HEK293 (cell line): ENCODE data around the gene CALCOCO1.

Experiments used
- HIC1 ChIP-seq: fragments of 450-650 bp; formaldehyde crosslinking; IDR thresholded peaks from 2 replicates; pipeline ENCODE4 v1.5.1; 2016; ENCODE audit warnings: missing biosample characterization, missing genetic modification characterization
- HOXA7 ChIP-seq: sonication (generic); formaldehyde crosslinking; IDR thresholded peaks from 2 replicates; pipeline ENCODE4 v1.8.1; 2022; ENCODE audit warnings: missing genetic modification reagents, borderline replicate concordance
- KLF7 ChIP-seq: fragments of 450-650 bp; formaldehyde crosslinking; IDR thresholded peaks from 2 replicates; pipeline ENCODE4 v1.5.1; 2016; ENCODE audit warnings: missing biosample characterization, missing genetic modification characterization, borderline replicate concordance
- KLF8 ChIP-seq: fragments of 450-650 bp; formaldehyde crosslinking; IDR thresholded peaks from 2 replicates; pipeline ENCODE4 v1.5.1; 2016; ENCODE audit warnings: missing biosample characterization, missing genetic modification characterization
- MYNN ChIP-seq: fragments of 450-650 bp; formaldehyde crosslinking; IDR thresholded peaks from 2 replicates; pipeline ENCODE4 v1.5.1; 2016; ENCODE audit warnings: missing biosample characterization, missing genetic modification characterization, borderline replicate concordance
- SCRT1 ChIP-seq: fragments of 450-650 bp; formaldehyde crosslinking; IDR thresholded peaks from 2 replicates; pipeline ENCODE4 v1.5.1; 2016; ENCODE audit warnings: missing biosample characterization, missing genetic modification characterization, borderline replicate concordance
- SP2 ChIP-seq: fragments of 450-650 bp; formaldehyde crosslinking; IDR thresholded peaks from 2 replicates; pipeline ENCODE4 v1.5.1; 2016; ENCODE audit warnings: missing biosample characterization, missing genetic modification characterization
- TCF7L2 ChIP-seq: IDR thresholded peaks from 2 replicates; pipeline ENCODE4 v1.6.1; 2011; ENCODE audit warnings: low read depth, mild to moderate bottlenecking, inconsistent platforms, low read length, moderate library complexity, borderline replicate concordance
- YY1 ChIP-seq: fragments of 450-650 bp; formaldehyde crosslinking; IDR thresholded peaks from 2 replicates; pipeline ENCODE4 v1.5.1; 2018; ENCODE audit warnings: missing biosample characterization, missing genetic modification characterization
- ZBTB10 ChIP-seq: fragments of 450-650 bp; formaldehyde crosslinking; IDR thresholded peaks from 2 replicates; pipeline ENCODE4 v1.5.1; 2016; ENCODE audit warnings: missing biosample characterization, missing genetic modification characterization
- ZBTB17 ChIP-seq: fragments of 450-650 bp; formaldehyde crosslinking; IDR thresholded peaks from 2 replicates; pipeline ENCODE4 v1.5.1; 2016; ENCODE audit warnings: missing biosample characterization, missing genetic modification characterization
- ZBTB21 ChIP-seq: fragments of 450-650 bp; formaldehyde crosslinking; IDR thresholded peaks from 2 replicates; pipeline ENCODE4 v1.5.1; 2017; ENCODE audit warnings: missing biosample characterization, missing genetic modification characterization
- ZBTB44 ChIP-seq: fragments of 450-650 bp; IDR thresholded peaks from 2 replicates; pipeline ENCODE4 v1.5.1; 2018; ENCODE audit warnings: missing biosample characterization, mild to moderate bottlenecking, missing genetic modification characterization
- ZNF140 ChIP-seq: fragments of 450-650 bp; formaldehyde crosslinking; IDR thresholded peaks from 2 replicates; pipeline ENCODE4 v1.5.1; 2016; ENCODE audit warnings: missing biosample characterization, missing genetic modification characterization
- ZNF211 ChIP-seq: fragments of 450-650 bp; formaldehyde crosslinking; IDR thresholded peaks from 2 replicates; pipeline ENCODE4 v1.5.1; 2016; ENCODE audit warnings: low read depth, missing biosample characterization, missing genetic modification characterization
- ZNF214 ChIP-seq: fragments of 450-650 bp; formaldehyde crosslinking; IDR thresholded peaks from 2 replicates; pipeline ENCODE4 v1.5.1; 2017; ENCODE audit warnings: missing biosample characterization, mild to moderate bottlenecking, missing genetic modification characterization, borderline replicate concordance
- ZNF302 ChIP-seq: fragments of 450-650 bp; formaldehyde crosslinking; IDR thresholded peaks from 2 replicates; pipeline ENCODE4 v1.5.1; 2016; ENCODE audit warnings: missing biosample characterization, missing genetic modification characterization, low read depth
- ZNF311 ChIP-seq: fragments of 450-650 bp; formaldehyde crosslinking; IDR thresholded peaks from 2 replicates; pipeline ENCODE4 v1.5.1; 2017; ENCODE audit warnings: missing biosample characterization, missing genetic modification characterization, borderline replicate concordance
- ZNF335 ChIP-seq: fragments of 450-650 bp; formaldehyde crosslinking; conservative IDR thresholded peaks from 2 replicates; pipeline ENCODE4 v1.5.1; 2016; ENCODE audit warnings: missing biosample characterization, missing genetic modification characterization
- ZNF341 ChIP-seq: fragments of 450-650 bp; formaldehyde crosslinking; IDR thresholded peaks from 2 replicates; pipeline ENCODE4; 2016; ENCODE audit warnings: low read depth, missing biosample characterization, missing genetic modification characterization
- ZNF433 ChIP-seq: fragments of 450-650 bp; formaldehyde crosslinking; IDR thresholded peaks from 2 replicates; pipeline ENCODE4 v1.5.1; 2016; ENCODE audit warnings: missing biosample characterization, missing genetic modification characterization, low read depth
- ZNF48 ChIP-seq: fragments of 450-650 bp; formaldehyde crosslinking; IDR thresholded peaks from 2 replicates; pipeline ENCODE4 v1.5.1; 2016; ENCODE audit warnings: missing biosample characterization, missing genetic modification characterization
- ZNF518A ChIP-seq: fragments of 450-650 bp; formaldehyde crosslinking; conservative IDR thresholded peaks from 2 replicates; pipeline ENCODE4 v1.5.1; 2016; ENCODE audit warnings: low read depth, missing biosample characterization, missing genetic modification characterization
- ZNF645 ChIP-seq: fragments of 450-650 bp; formaldehyde crosslinking; IDR thresholded peaks from 2 replicates; pipeline ENCODE4; 2016; ENCODE audit warnings: missing biosample characterization, missing genetic modification characterization
- ZNF837 ChIP-seq: fragments of 450-650 bp; formaldehyde crosslinking; IDR thresholded peaks from 2 replicates; pipeline ENCODE4 v1.5.1; 2016; ENCODE audit warnings: missing biosample characterization, missing genetic modification characterization
- ZSCAN5A ChIP-seq: fragments of 450-650 bp; formaldehyde crosslinking; IDR thresholded peaks from 2 replicates; pipeline ENCODE4 v1.5.1; 2016; ENCODE audit warnings: missing biosample characterization, missing genetic modification characterization

Gene CALCOCO1

GRCh38 chr12:53757101-53757770, 30.0 kb upstream of the CALCOCO1 start (continued):
- no peak for TF ChIP-seq ZNF518A (tag by site-specific recombination)
- no peak for TF ChIP-seq ZNF433
- TF ChIP-seq ZNF214 (tag by site-specific recombination): no peak
- TF ChIP-seq KLF7 (tag by site-specific recombination): no peak
- peak; percentile 64 for TF ChIP-seq ZNF335 (tag by site-specific recombination)
- no peak for TF ChIP-seq ZNF311 (tag by site-specific recombination)
- no peak for TF ChIP-seq ZBTB10 (tag by site-specific recombination)
- no peak for TF ChIP-seq HIC1 (tag by site-specific recombination)
- TF ChIP-seq ZNF48 (tag by site-specific recombination): no peak
- no peak for TF ChIP-seq MYNN (tag by site-specific recombination)
- TF ChIP-seq ZSCAN5A (tag by site-specific recombination): no peak
- no peak for TF ChIP-seq ZBTB21 (tag by site-specific recombination)
- no peak for TF ChIP-seq HOXA7
- no peak for TF ChIP-seq ZNF211 (tag by site-specific recombination)
- TF ChIP-seq SCRT1 (tag by site-specific recombination): no peak
- TF ChIP-seq ZBTB44 (tag by site-specific recombination): no peak
- TF ChIP-seq YY1 (tag by site-specific recombination): no peak
- TF ChIP-seq ZBTB17 (tag by site-specific recombination): peak; percentile 91
- TF ChIP-seq ZNF837: no peak
- no peak for TF ChIP-seq TCF7L2
- no peak for TF ChIP-seq ZNF341 (tag by site-specific recombination)
- no peak for TF ChIP-seq ZNF302
- TF ChIP-seq KLF8: no peak
- no peak for TF ChIP-seq SP2 (tag by site-specific recombination)
- TF ChIP-seq ZNF645 (tag by site-specific recombination): no peak
- TF ChIP-seq ZNF140: no peak
